ENCODE measurements around the gene CFAP65. TPM values are rescaled to one million over a fixed set of nuclear protein-coding genes. Genes with fewer than 3 reads are reported as not detected.

The CFAP65 gene
- total RNA-seq, 2 experiments from 2014 or later: not detected

- H3K4me1 ChIP-seq (ENCODE audit: insufficient read depth, low read length): peaks cover 31% of the 10 kb centered on the region
- H3K27ac ChIP-seq (ENCODE audit: low read depth in 1 of 2, low read length in 2 of 2): no peak overlapping the region
- no peak for DNase-seq
- no peaks in the 10 kb centered on the region for H3K36me3 ChIP-seq (ENCODE audit: insufficient read depth, low read length)
- TF ChIP-seq CTCF (IDR thresholded peaks at IDR 0.05): no peak
- intact Hi-C loops (cut with DNase I, micrococcal nuclease): no loop called here
- no peak overlapping the region for H3K4me3 ChIP-seq (ENCODE audit: low read length)
- POLR2A ChIA-PET: no interaction called here
- no peaks in the 10 kb centered on the region for H3K36me3 Mint-ChIP-seq (ENCODE audit: low read depth)
- H3K27ac Mint-ChIP-seq: no peak overlapping the region
- no peak for ATAC-seq (ENCODE audit: poor library complexity)
- no peak overlapping the region for H3K4me3 Mint-ChIP-seq
- peaks cover 0 to 17% of the 10 kb centered on the region in 2 experiments for H3K9me3 ChIP-seq (ENCODE audit: control insufficient read depth in 1 of 2, insufficient read depth in 1 of 2, low read length in 2 of 2)
- peaks cover 94% of the 10 kb centered on the region for H3K27me3 Mint-ChIP-seq
- H3K27me3 ChIP-seq (ENCODE audit: control insufficient read depth in 1 of 2, insufficient read depth in 2 of 2, low read length in 2 of 2): peaks cover 90 to 99% of the 10 kb centered on the region in 2 experiments
- no peaks in the 10 kb centered on the region for H3K9me3 Mint-ChIP-seq
- CTCF ChIA-PET: interaction anchor here (3.0 kb wide), 1 partner anchor 8 kb away, joined by 12 read pairs; no protein-coding TSS in a partner anchor
- peaks cover 19% of the 10 kb centered on the region for H3K4me1 Mint-ChIP-seq (ENCODE audit: low read depth)
Measured at GRCh38 chr2:218988164-218988563, 53.2 kb downstream of the CFAP65 start.

- no peaks in the 10 kb centered on the region for H3K36me3 ChIP-seq (ENCODE audit: insufficient read depth, low read length)
- no peak overlapping the region for H3K27ac Mint-ChIP-seq
- H3K9me3 Mint-ChIP-seq: no peaks in the 10 kb centered on the region
- no peak overlapping the region for H3K4me3 ChIP-seq (ENCODE audit: low read length)
- H3K4me3 Mint-ChIP-seq: no peak overlapping the region
- peaks cover 0 to 19% of the 10 kb centered on the region in 2 experiments for H3K9me3 ChIP-seq (ENCODE audit: control insufficient read depth in 1 of 2, insufficient read depth in 1 of 2, low read length in 2 of 2)
- peaks cover 32% of the 10 kb centered on the region for H3K4me1 Mint-ChIP-seq (ENCODE audit: low read depth)
- H3K36me3 Mint-ChIP-seq (ENCODE audit: low read depth): no peaks in the 10 kb centered on the region
- CTCF ChIA-PET: interaction anchor here (0.8 kb wide), 1 partner anchor 10 kb away, joined by 3 read pairs; no protein-coding TSS in a partner anchor
- POLR2A ChIA-PET: no interaction called here
- peaks cover 93% of the 10 kb centered on the region for H3K27me3 Mint-ChIP-seq
- H3K27ac ChIP-seq (ENCODE audit: low read depth in 1 of 2, low read length in 2 of 2): no peak overlapping the region
- ATAC-seq (ENCODE audit: poor library complexity) (no peak), DNase-seq (no peak)
- H3K4me1 ChIP-seq (ENCODE audit: insufficient read depth, low read length): peaks cover 37% of the 10 kb centered on the region
- intact Hi-C loops (cut with DNase I, micrococcal nuclease): no loop called here
- H3K27me3 ChIP-seq (ENCODE audit: control insufficient read depth in 1 of 2, insufficient read depth in 2 of 2, low read length in 2 of 2): peaks cover 88 to 96% of the 10 kb centered on the region in 2 experiments
- no peak for TF ChIP-seq CTCF (IDR thresholded peaks at IDR 0.05)
Measured at GRCh38 chr2:218986148-218986761, 55.1 kb downstream of the CFAP65 start.

- Histone ChIP-seq H3K36me3 (ENCODE audit: insufficient read depth, low read length) (no peaks in the 10 kb centered on the region), H3K9me3 (ENCODE audit: control insufficient read depth in 1 of 2, insufficient read depth in 1 of 2, low read length in 2 of 2) (peaks cover 0 to 19% of the 10 kb centered on the region in 2 experiments), H3K27me3 (ENCODE audit: control insufficient read depth in 1 of 2, insufficient read depth in 2 of 2, low read length in 2 of 2) (peaks cover 88 to 95% of the 10 kb centered on the region in 2 experiments), H3K27ac (ENCODE audit: low read depth in 1 of 2, low read length in 2 of 2) (no peak overlapping the region), H3K4me1 (ENCODE audit: insufficient read depth, low read length) (peaks cover 44% of the 10 kb centered on the region), H3K4me3 (ENCODE audit: low read length) (no peak overlapping the region)
- ChIA-PET CTCF (no interaction called here), POLR2A (no interaction called here)
- DNase-seq (no peak), ATAC-seq (ENCODE audit: poor library complexity) (no peak)
- H3K27me3 Mint-ChIP-seq: peaks cover 90% of the 10 kb centered on the region
- H3K4me1 Mint-ChIP-seq (ENCODE audit: low read depth): peaks cover 37% of the 10 kb centered on the region
- H3K4me3 Mint-ChIP-seq: no peak overlapping the region
- H3K36me3 Mint-ChIP-seq (ENCODE audit: low read depth): no peaks in the 10 kb centered on the region
- TF ChIP-seq CTCF (IDR thresholded peaks at IDR 0.05): no peak
- intact Hi-C loops (cut with DNase I, micrococcal nuclease): no loop called here
- no peak overlapping the region for H3K27ac Mint-ChIP-seq
- no peaks in the 10 kb centered on the region for H3K9me3 Mint-ChIP-seq
Measured at GRCh38 chr2:218985325-218986091, 55.8 kb downstream of the CFAP65 start.
